Fibroblast of skin of left biceps (primary cell): ENCODE data around the gene CTRB1.
"Not testable (repeated sequence)": the region's sequence is repeated elsewhere in the genome, so short reads cannot be mapped to it uniquely, and the experiment has no call there.

Experiments
- DNase-seq, 2 experiments: peaks; one replicate each; pipeline ENCODE4 v3.0.0-alpha.2; 2013; ENCODE audit warnings: low read depth in 2 of 2

CTRB1 gene

GRCh38 chr16:75240633-75241032, 21.8 kb downstream of the CTRB1 start:
- not testable (repeated sequence) for DNase-seq

- no peak for DNase-seq
These were observed 22.6 kb downstream of the CTRB1 start for GRCh38 chr16:75241412-75241811.

GRCh38 chr16:75241955-75242354, 23.2 kb downstream of the CTRB1 start:
- DNase-seq: no peak

GRCh38 chr16:75242436-75243078, 23.8 kb downstream of the CTRB1 start:
- DNase-seq: not testable (repeated sequence)

- DNase-seq: no peak
These were observed 25.0 kb downstream of the CTRB1 start for GRCh38 chr16:75243667-75244224.

GRCh38 chr16:75244225-75244809, 25.5 kb downstream of the CTRB1 start:
- no peak for DNase-seq

- DNase-seq: peak; percentile 72
These were observed 26.3 kb downstream of the CTRB1 start for GRCh38 chr16:75244844-75245758.

- DNase-seq: no peak
These were observed 27.9 kb downstream of the CTRB1 start for GRCh38 chr16:75246504-75247205.

- no peak for DNase-seq
These were observed 28.5 kb downstream of the CTRB1 start for GRCh38 chr16:75247249-75247648.

GRCh38 chr16:75248142-75248535, 29.4 kb downstream of the CTRB1 start:
- DNase-seq: no peak

- no peak for DNase-seq
These were observed 30.0 kb downstream of the CTRB1 start for GRCh38 chr16:75248536-75249380.

- no peak for DNase-seq
These were observed 30.7 kb downstream of the CTRB1 start for GRCh38 chr16:75249441-75249840.

GRCh38 chr16:75250089-75250808, 31.5 kb downstream of the CTRB1 start:
- DNase-seq: no peak

GRCh38 chr16:75250809-75251279, 32.1 kb downstream of the CTRB1 start:
- DNase-seq: no peak

GRCh38 chr16:75251280-75252048, 32.7 kb downstream of the CTRB1 start, which contains the start of gene BCAR1:
Gene BCAR1 (minus strand): TSS chr16:75251624. CDS start chr16:75251482, 142 bp downstream.
- DNase-seq: peak; percentile 48 to 58

- DNase-seq: no peak
These were observed 33.5 kb downstream of the CTRB1 start for GRCh38 chr16:75252049-75252864.

- peak; percentile 78 to 83 for DNase-seq
These were observed 34.4 kb downstream of the CTRB1 start for GRCh38 chr16:75252946-75253911.
